GM12864 (cell line): Measurements from ENCODE around the gene DSCAML1.
A peak's percentile ranks its signal among the peaks of the same experiment; 100 is the strongest.

ENCODE experiments used
- DNase-seq: peaks from one replicate; pipeline ENCODE4 v3.0.0-alpha.2; 2011; ENCODE audit warnings: low read depth
- H3K4me3 ChIP-seq: 2 replicates; pipeline ENCODE4 v1.5.1; 2011; ENCODE audit warnings: mild to moderate bottlenecking, low read depth, low read length, control low read depth
- CTCF ChIP-seq: IDR thresholded peaks from 2 replicates; pipeline ENCODE4 v1.5.1; 2011; ENCODE audit warnings: low read depth, mild to moderate bottlenecking, moderate library complexity, low read length, control low read depth, inconsistent platforms; ENCODE audit errors: missing control alignments

The DSCAML1 gene

GRCh38 chr11:117456027-117456720 lies 340.8 kb downstream of the DSCAML1 start:
- TF ChIP-seq CTCF = no peak
- no peak overlapping the region; the same call in 1 of the 2 replicates for H3K4me3 ChIP-seq
- DNase-seq = peak; percentile 72

- no peak overlapping the region for H3K4me3 ChIP-seq
- DNase-seq = no peak
- TF ChIP-seq CTCF = no peak
These were observed 342.5 kb downstream of the DSCAML1 start for GRCh38 chr11:117454564-117454917.

GRCh38 chr11:117453886-117454563 lies 343.0 kb downstream of the DSCAML1 start:
- DNase-seq = no peak
- TF ChIP-seq CTCF = no peak
- no peak overlapping the region for H3K4me3 ChIP-seq

- no peak for DNase-seq
- H3K4me3 ChIP-seq = no peak overlapping the region
- no peak for TF ChIP-seq CTCF
These were observed 347.8 kb downstream of the DSCAML1 start for GRCh38 chr11:117449111-117449693.

- DNase-seq = no peak
- no peak overlapping the region for H3K4me3 ChIP-seq
- TF ChIP-seq CTCF = no peak
These were observed 352.0 kb downstream of the DSCAML1 start for GRCh38 chr11:117444711-117445658.

- no peak for TF ChIP-seq CTCF
- DNase-seq = no peak
- H3K4me3 ChIP-seq = no peak overlapping the region
These were observed 352.8 kb downstream of the DSCAML1 start for GRCh38 chr11:117444256-117444655.
